ENCODE results near the gene RHOF. TPM values are rescaled to one million over a fixed set of nuclear protein-coding genes. Genes with fewer than 3 reads are reported as not detected.

The RHOF gene
- total RNA-seq, 2 donors from 2014 or later: 31.0 to 35.6 TPM

- TF ChIP-seq CTCF (conservative IDR thresholded peaks at IDR 0.05): no peak
- DNase-seq: no peak
- Histone ChIP-seq H3K4me3 (ENCODE audit: low read length) (no peak overlapping the region), H3K36me3 (ENCODE audit: control insufficient read depth, insufficient read depth, low read length) (peaks cover 82% of the 10 kb centered on the region), H3K9me3 (ENCODE audit: control insufficient read depth, low read length) (no peaks in the 10 kb centered on the region), H3K27me3 (ENCODE audit: control insufficient read depth, insufficient read depth, low read length, poor library complexity, severe bottlenecking) (no peaks in the 10 kb centered on the region), H3K4me1 (ENCODE audit: control insufficient read depth, insufficient read depth, low read length) (no peaks in the 10 kb centered on the region), H3K9ac (ENCODE audit: extremely low read depth, low read length, poor library complexity, severe bottlenecking) (no peak overlapping the region), H3K27ac (ENCODE audit: low read depth, low read length) (no peak overlapping the region)
- H3K36me3 Mint-ChIP-seq (ENCODE audit: low read depth): peaks cover 66% of the 10 kb centered on the region
- 95% methylated on average over 4 to 7 of the region's 7 CpGs for WGBS, 2 experiments (ENCODE audit: insufficient coverage in 1 of 2, insufficient read length in 1 of 2)
- no peaks in the 10 kb centered on the region for H3K27me3 Mint-ChIP-seq (ENCODE audit: insufficient read depth)
- H3K9me3 Mint-ChIP-seq: no peaks in the 10 kb centered on the region
- H3K4me3 Mint-ChIP-seq: no peak overlapping the region
- H3K27ac Mint-ChIP-seq: no peak overlapping the region
- H3K4me1 Mint-ChIP-seq: no peaks in the 10 kb centered on the region
Measured at GRCh38 chr12:121820056-121820455, 26.6 kb upstream of the RHOF start.

- no peak overlapping the region for H3K4me3 Mint-ChIP-seq
- Histone ChIP-seq H3K4me1 (ENCODE audit: control insufficient read depth, insufficient read depth, low read length) (no peaks in the 10 kb centered on the region), H3K36me3 (ENCODE audit: control insufficient read depth, insufficient read depth, low read length) (peaks cover 83% of the 10 kb centered on the region), H3K27me3 (ENCODE audit: control insufficient read depth, insufficient read depth, low read length, poor library complexity, severe bottlenecking) (no peaks in the 10 kb centered on the region), H3K9me3 (ENCODE audit: control insufficient read depth, low read length) (no peaks in the 10 kb centered on the region), H3K27ac (ENCODE audit: low read depth, low read length) (no peak overlapping the region), H3K9ac (ENCODE audit: extremely low read depth, low read length, poor library complexity, severe bottlenecking) (no peak overlapping the region), H3K4me3 (ENCODE audit: low read length) (no peak overlapping the region)
- H3K36me3 Mint-ChIP-seq (ENCODE audit: low read depth): peaks cover 65% of the 10 kb centered on the region
- WGBS, 2 experiments (ENCODE audit: insufficient coverage in 1 of 2, insufficient read length in 1 of 2): 93 to 96% methylated on average over 8 to 22 of the region's 22 CpGs
- no peaks in the 10 kb centered on the region for H3K9me3 Mint-ChIP-seq
- no peaks in the 10 kb centered on the region for H3K27me3 Mint-ChIP-seq (ENCODE audit: insufficient read depth)
- no peak for DNase-seq
- no peak for TF ChIP-seq CTCF (conservative IDR thresholded peaks at IDR 0.05)
- no peak overlapping the region for H3K27ac Mint-ChIP-seq
- no peaks in the 10 kb centered on the region for H3K4me1 Mint-ChIP-seq
Measured at GRCh38 chr12:121819212-121819949, 25.9 kb upstream of the RHOF start.

- Histone ChIP-seq H3K36me3 (ENCODE audit: control insufficient read depth, insufficient read depth, low read length) (peaks cover 85% of the 10 kb centered on the region), H3K27ac (ENCODE audit: low read depth, low read length) (no peak overlapping the region), H3K9ac (ENCODE audit: extremely low read depth, low read length, poor library complexity, severe bottlenecking) (no peak overlapping the region), H3K4me3 (ENCODE audit: low read length) (no peak overlapping the region), H3K27me3 (ENCODE audit: control insufficient read depth, insufficient read depth, low read length, poor library complexity, severe bottlenecking) (no peaks in the 10 kb centered on the region), H3K9me3 (ENCODE audit: control insufficient read depth, low read length) (no peaks in the 10 kb centered on the region), H3K4me1 (ENCODE audit: control insufficient read depth, insufficient read depth, low read length) (no peaks in the 10 kb centered on the region)
- DNase-seq: no peak
- H3K4me3 Mint-ChIP-seq: no peak overlapping the region
- H3K36me3 Mint-ChIP-seq (ENCODE audit: low read depth): peaks cover 63% of the 10 kb centered on the region
- TF ChIP-seq CTCF (conservative IDR thresholded peaks at IDR 0.05): no peak
- no peak overlapping the region for H3K27ac Mint-ChIP-seq
- no peaks in the 10 kb centered on the region for H3K27me3 Mint-ChIP-seq (ENCODE audit: insufficient read depth)
- no peaks in the 10 kb centered on the region for H3K9me3 Mint-ChIP-seq
- 93 to 97% methylated on average over 11 to 18 of the region's 18 CpGs for whole genome bisulfite sequencing, 2 experiments (ENCODE audit: insufficient coverage in 1 of 2, insufficient read length in 1 of 2)
- H3K4me1 Mint-ChIP-seq: peaks cover 8% of the 10 kb centered on the region
Measured at GRCh38 chr12:121817648-121818043, 24.2 kb upstream of the RHOF start.

All from endodermal cell (in vitro differentiated cells).